ENCODE measurements around the gene SMARCE1. TPM values are rescaled to one million over a fixed set of nuclear protein-coding genes. Genes with fewer than 3 reads are reported as not detected.

The SMARCE1 gene
- total RNA-seq, 1 experiment from 2014 or later = 139 TPM

- Histone ChIP-seq H3K4me1 (no peaks in the 10 kb centered on the region), H3K27ac (no peak overlapping the region), H3K36me3 (peaks cover 14% of the 10 kb centered on the region), H3K9me3 (replicated peaks) (no peaks in the 10 kb centered on the region), H3K4me3 (no peak overlapping the region), H3K27me3 (no peaks in the 10 kb centered on the region)
- no peak for DNase-seq
These were observed 24.0 kb downstream of the SMARCE1 start for GRCh38 chr17:40623419-40624210.

GRCh38 chr17:40622509-40622928 lies 25.1 kb downstream of the SMARCE1 start:
- no peak for DNase-seq
- peaks cover 3% of the 10 kb centered on the region; the same call in 1 of the 2 replicates for H3K36me3 ChIP-seq
- no peaks in the 10 kb centered on the region for H3K4me1 ChIP-seq
- H3K27me3 ChIP-seq = no peaks in the 10 kb centered on the region
- H3K9me3 ChIP-seq (replicated peaks) = no peaks in the 10 kb centered on the region
- H3K4me3 ChIP-seq = no peak overlapping the region
- H3K27ac ChIP-seq = no peak overlapping the region

- H3K27ac ChIP-seq = no peak overlapping the region
- no peak overlapping the region for H3K4me3 ChIP-seq
These were observed 26.0 kb downstream of the SMARCE1 start for GRCh38 chr17:40621578-40621977.

GRCh38 chr17:40621019-40621418 lies 26.6 kb downstream of the SMARCE1 start:
- no peak overlapping the region for H3K4me3 ChIP-seq
- no peaks in the 10 kb centered on the region for H3K9me3 ChIP-seq (replicated peaks)
- no peak overlapping the region for H3K27ac ChIP-seq
- no peaks in the 10 kb centered on the region for H3K4me1 ChIP-seq
- H3K36me3 ChIP-seq = no peaks in the 10 kb centered on the region
- H3K27me3 ChIP-seq = no peaks in the 10 kb centered on the region
- DNase-seq = no peak

More at GRCh38 chr17:40621578-40621977, 26.0 kb downstream of the SMARCE1 start:
- H3K36me3 ChIP-seq = no peaks in the 10 kb centered on the region
- DNase-seq = no peak
- H3K4me1 ChIP-seq = no peaks in the 10 kb centered on the region
- H3K27me3 ChIP-seq = no peaks in the 10 kb centered on the region
- no peaks in the 10 kb centered on the region for H3K9me3 ChIP-seq (replicated peaks)

GRCh38 chr17:40618754-40619625 lies 28.6 kb downstream of the SMARCE1 start:
- Histone ChIP-seq H3K27ac (no peak overlapping the region), H3K9me3 (replicated peaks) (no peaks in the 10 kb centered on the region), H3K4me1 (no peaks in the 10 kb centered on the region), H3K36me3 (no peaks in the 10 kb centered on the region), H3K4me3 (no peak overlapping the region), H3K27me3 (no peaks in the 10 kb centered on the region)
- DNase-seq = no peak

- DNase-seq = no peak
- Histone ChIP-seq H3K27me3 (no peaks in the 10 kb centered on the region; the same call in 1 of the 2 replicates), H3K36me3 (no peaks in the 10 kb centered on the region), H3K4me3 (no peak overlapping the region), H3K27ac (no peak overlapping the region), H3K4me1 (no peaks in the 10 kb centered on the region), H3K9me3 (replicated peaks) (no peaks in the 10 kb centered on the region)
These were observed 29.9 kb downstream of the SMARCE1 start for GRCh38 chr17:40617678-40618240.

- Histone ChIP-seq H3K36me3 (no peaks in the 10 kb centered on the region), H3K4me3 (no peak overlapping the region), H3K4me1 (no peaks in the 10 kb centered on the region), H3K27ac (no peak overlapping the region), H3K27me3 (no peaks in the 10 kb centered on the region; the same call in 1 of the 2 replicates), H3K9me3 (replicated peaks) (no peaks in the 10 kb centered on the region)
- DNase-seq = no peak
These were observed 31.0 kb downstream of the SMARCE1 start for GRCh38 chr17:40616592-40616991.

GRCh38 chr17:40615841-40616476 lies 31.7 kb downstream of the SMARCE1 start:
- no peaks in the 10 kb centered on the region for H3K9me3 ChIP-seq (replicated peaks)
- H3K4me3 ChIP-seq = no peak overlapping the region
- H3K36me3 ChIP-seq = no peaks in the 10 kb centered on the region
- H3K4me1 ChIP-seq = no peaks in the 10 kb centered on the region
- H3K27me3 ChIP-seq = no peaks in the 10 kb centered on the region; the same call in 1 of the 2 replicates
- no peak overlapping the region for H3K27ac ChIP-seq
- no peak for DNase-seq

- Histone ChIP-seq H3K36me3 (no peaks in the 10 kb centered on the region), H3K4me1 (no peaks in the 10 kb centered on the region), H3K4me3 (no peak overlapping the region), H3K27ac (no peak overlapping the region), H3K9me3 (replicated peaks) (no peaks in the 10 kb centered on the region), H3K27me3 (no peaks in the 10 kb centered on the region; the same call in 1 of the 2 replicates)
- DNase-seq = peak; percentile 26 to 49
These were observed 32.4 kb downstream of the SMARCE1 start for GRCh38 chr17:40615068-40615840.

- H3K27ac ChIP-seq = no peak overlapping the region
- no peak for DNase-seq
- H3K4me1 ChIP-seq = no peaks in the 10 kb centered on the region
- H3K27me3 ChIP-seq = no peaks in the 10 kb centered on the region; the same call in 1 of the 2 replicates
- no peak overlapping the region for H3K4me3 ChIP-seq
- no peaks in the 10 kb centered on the region for H3K9me3 ChIP-seq (replicated peaks)
- H3K36me3 ChIP-seq = no peaks in the 10 kb centered on the region
These were observed 33.1 kb downstream of the SMARCE1 start for GRCh38 chr17:40614431-40615067.

- no peak for DNase-seq
- no peaks in the 10 kb centered on the region for H3K36me3 ChIP-seq
- H3K9me3 ChIP-seq (replicated peaks) = no peaks in the 10 kb centered on the region
- H3K27ac ChIP-seq = no peak overlapping the region
- H3K4me1 ChIP-seq = no peaks in the 10 kb centered on the region
- no peak overlapping the region for H3K4me3 ChIP-seq
- no peaks in the 10 kb centered on the region; the same call in 1 of the 2 replicates for H3K27me3 ChIP-seq
These were observed 34.0 kb downstream of the SMARCE1 start for GRCh38 chr17:40613467-40614154.

GRCh38 chr17:40612599-40613244 lies 34.9 kb downstream of the SMARCE1 start:
- no peak for DNase-seq
- no peaks in the 10 kb centered on the region for H3K4me1 ChIP-seq
- no peak overlapping the region for H3K27ac ChIP-seq
- H3K9me3 ChIP-seq (replicated peaks) = no peaks in the 10 kb centered on the region
- H3K36me3 ChIP-seq = no peaks in the 10 kb centered on the region
- no peaks in the 10 kb centered on the region; the same call in 1 of the 2 replicates for H3K27me3 ChIP-seq
- H3K4me3 ChIP-seq = no peak overlapping the region

All from SJCRH30 (cell line).